Measurements from ENCODE around the gene BEX4.

GRCh38 chrX:103170216-103170615 lies 44.7 kb upstream of the BEX4 start:
- no peak for TF ChIP-seq SUZ12 (IDR thresholded peaks at IDR 0.05; ENCODE audit: low read length)
- TF ChIP-seq POLR2AphosphoS5 (IDR thresholded peaks at IDR 0.05; ENCODE audit: low read depth, low read length), result no peak

Data from H1 (cell line).